ENCODE results near the gene SAP30BP.

The SAP30BP gene

DNA sequence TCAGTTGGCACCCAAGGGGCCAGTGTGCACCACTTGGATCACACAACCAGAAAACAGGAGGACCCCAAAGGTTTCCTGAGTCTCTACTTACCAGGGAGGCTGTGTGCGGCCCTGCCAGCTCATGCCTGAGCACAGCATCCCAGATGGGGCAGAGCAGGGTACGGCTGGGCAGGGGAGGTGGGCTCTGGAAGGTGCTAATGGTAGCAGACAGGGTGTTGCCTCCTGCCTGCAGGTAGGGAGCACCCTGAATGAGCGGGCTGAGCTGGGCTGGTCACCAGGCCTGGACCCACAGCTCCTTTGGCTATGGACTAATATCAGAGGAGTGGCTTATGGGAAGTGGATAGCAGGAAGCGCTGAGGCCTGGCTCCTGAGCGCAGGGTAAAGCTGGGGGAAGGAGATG, 14.8 kb upstream of the SAP30BP start:
- no peak for DNase-seq

DNA sequence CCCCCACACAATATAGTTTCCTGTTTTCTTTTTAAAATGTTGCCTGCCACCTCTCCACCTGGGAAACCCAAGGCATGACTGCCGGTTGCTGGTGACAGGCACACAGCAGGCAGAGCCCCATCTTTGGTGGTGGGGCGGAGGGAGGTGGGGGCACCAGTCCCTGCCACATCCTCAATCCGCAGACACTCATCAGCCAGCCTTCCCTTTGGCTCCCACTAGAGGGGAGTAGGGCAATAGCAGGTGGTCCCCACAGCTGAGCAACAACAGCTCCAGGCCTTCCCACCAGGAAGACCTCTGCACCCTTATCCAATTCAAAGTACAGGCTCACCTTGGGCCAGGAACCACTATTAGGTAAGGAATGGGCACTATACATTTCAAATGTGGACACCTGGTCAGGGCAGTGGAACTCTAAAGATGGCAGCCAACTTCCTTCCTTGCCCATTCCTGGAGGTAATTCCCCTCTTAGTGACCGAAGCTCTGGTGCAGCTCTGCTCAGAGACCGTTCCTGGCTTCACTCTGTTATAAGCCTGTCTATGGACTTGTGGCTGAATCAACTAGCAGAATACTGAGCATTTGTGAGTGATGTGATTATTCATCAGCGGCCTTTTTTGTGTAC, 14.1 kb upstream of the SAP30BP start:
- peak; percentile 65 for DNase-seq

DNA sequence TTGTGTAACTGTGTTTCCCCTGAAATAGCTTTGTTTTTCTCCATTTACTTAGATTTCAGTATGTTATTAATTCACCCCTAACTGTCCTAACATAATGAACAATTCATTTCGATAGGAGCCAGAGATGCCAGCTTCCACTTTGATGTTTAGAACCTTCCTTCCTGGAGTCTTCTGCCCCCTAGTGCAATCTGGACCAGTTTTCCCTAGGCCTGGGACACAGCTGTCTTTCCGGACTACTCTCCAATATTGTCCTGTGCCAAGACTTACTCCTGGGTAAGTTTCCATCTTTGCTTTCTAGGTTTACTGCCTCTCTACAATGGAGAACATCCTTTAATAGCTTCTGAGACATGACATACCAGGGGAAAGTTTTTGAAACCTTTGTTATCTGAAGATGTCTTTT, 13.0 kb upstream of the SAP30BP start:
- no peak for DNase-seq

DNA sequence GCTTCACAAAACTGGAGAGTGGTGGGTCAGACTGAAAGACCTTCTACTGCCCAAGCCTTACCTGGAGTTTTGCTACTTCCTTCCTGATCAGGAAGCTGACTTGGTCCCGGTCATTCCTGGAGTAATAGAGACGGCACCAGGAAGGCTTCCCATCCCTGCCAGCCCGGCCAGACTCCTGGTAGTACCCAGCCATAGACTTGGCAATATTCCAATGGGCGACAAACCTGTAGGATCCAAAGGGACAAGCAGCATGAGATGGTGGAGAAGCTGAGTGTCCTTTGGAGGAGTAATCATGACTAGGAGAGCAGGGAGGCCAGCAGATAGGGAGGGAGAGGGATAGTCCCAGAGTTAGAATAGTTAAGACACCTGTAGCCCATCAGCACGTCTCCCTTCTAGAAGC, 8.9 kb upstream of the SAP30BP start:
- DNase-seq = no peak

DNA sequence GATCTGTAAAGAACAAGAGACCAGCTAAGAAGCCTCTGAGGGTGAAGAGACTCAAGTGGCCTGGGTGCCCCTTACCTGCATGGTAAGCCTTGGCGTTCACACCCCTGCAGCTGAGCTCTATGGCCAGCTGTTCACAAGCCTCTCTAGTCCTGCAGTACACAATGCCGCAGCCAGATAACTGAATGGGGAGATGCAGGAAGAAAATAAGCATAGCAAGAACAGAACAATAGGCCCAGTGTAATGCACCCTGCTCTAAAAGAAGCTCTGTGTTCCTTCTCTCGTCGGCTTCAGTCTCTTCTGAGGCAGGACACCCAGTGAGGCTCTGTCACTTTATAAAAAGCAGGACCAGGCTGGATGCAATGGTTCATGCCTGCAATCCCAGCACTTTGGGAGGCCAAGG, 5.6 kb upstream of the SAP30BP start:
- DNase-seq = no peak

DNA sequence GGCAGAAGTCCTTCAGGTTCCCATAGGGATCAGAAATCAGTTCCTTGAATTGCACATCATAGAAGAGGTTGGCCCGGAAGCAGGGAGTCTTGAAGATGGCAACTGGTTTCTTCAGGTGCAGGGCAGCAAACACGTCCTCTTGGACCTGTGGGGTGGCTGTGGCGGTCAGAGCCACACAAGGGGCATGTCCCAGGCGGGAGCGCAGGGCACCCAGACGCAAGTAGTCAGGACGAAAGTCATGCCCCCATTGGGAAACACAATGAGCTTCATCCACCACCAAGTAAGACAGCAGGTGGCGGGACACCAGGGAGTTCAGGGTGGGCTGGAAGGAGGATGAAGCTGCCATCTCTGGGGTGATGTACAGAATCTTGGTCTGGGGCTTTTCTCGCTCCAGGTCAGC, 4.6 kb upstream of the SAP30BP start:
- no peak for DNase-seq

DNA sequence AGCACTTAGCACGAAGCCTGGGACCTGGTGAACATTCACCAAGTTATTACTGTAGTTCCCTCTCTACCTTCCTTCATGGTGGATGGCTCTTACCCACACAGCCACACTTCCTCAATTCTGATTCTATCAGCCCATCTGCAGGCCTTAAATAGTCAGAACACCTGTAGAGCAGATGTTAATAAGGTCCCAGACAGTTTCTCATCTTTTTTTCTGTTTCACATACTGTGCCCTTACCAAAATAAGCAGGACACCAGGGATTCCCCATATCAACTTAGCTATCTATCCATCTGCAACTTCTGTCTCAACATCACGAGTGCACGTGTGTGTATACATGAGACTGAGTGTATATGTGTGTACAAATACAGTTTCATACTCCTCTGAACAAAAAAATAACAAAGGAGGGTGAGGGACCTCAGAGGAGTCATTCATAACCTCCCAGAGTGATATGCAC, 3.0 kb upstream of the SAP30BP start:
- no peak for DNase-seq

DNA sequence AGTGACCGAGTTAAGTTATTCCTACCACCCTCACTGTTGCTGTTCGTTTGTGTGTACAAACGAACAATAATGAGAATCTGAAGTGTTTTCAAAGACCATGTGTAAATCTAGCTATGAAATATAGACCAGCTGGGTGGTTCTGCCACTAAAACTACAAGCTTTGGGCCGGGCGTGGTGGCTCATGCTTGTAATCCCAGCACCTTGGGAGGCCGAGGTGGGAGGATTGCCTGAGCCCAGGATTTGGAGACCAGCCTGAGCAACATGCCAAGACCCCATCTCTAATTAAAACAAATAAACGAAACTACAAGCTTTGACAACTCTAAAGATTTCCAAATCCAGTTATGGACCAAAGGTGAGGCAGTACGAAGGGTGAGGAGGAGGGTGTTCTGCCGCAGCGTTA, 1.2 kb upstream of the SAP30BP start:
- DNase-seq = no peak

DNA sequence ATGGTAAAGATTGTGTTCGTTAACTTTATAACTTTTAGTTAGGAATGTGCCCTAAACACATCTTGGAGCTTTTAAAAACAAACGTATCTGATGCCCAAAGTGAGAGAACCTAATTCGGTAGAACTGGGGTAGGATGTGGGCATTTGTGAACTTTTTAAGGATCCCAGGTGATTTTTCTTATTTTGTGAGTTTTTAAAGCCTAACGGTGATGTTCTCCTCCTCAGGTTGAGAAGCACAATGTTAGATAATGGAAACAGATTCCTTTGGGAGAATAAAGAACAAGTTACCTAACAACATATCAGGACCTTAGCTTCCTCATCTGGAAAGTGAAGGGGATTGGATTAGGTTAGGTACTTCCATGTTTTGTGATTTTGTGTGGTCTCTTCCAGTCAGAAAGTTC, 687 bp downstream of the SAP30BP start:
- DNase-seq = no peak

DNA sequence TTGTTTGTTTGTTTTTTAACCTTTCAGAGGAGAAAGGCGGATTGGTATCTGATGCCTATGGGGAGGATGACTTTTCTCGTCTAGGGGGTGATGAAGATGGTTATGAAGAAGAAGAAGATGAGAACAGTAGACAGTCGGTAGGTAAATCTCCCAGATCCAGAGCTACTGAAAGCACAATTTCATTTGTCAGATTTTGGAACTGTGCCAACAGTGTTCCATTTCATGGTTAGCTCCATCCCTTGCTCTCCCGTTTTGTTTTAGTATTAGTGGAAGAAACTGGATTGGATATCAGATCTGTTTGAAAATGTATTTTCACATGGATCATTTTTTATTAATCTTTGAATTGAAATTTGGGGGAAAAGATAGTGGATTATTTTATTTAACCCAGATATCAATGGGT, 1.4 kb downstream of the SAP30BP start:
- DNase-seq = no peak

DNA sequence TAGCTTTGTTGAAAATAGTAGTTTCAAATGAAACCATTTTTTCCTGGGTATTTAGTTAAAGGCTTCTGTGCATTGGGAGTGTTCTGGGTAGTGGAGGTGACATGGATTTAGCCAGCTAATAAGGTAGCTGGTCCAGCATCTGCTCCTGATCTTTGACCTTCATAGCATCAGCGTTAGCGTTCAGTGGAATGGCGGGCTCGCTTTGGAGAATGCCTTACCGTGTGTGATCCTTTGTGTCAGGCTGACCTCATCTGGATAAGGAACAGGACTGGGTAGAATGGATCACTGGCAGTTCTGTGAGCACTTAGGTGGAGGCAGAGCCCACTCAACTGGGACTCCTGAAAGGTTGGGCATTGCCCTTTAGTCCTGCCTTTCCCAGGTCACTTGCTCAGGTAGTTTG, 3.7 kb downstream of the SAP30BP start:
- no peak for DNase-seq

DNA sequence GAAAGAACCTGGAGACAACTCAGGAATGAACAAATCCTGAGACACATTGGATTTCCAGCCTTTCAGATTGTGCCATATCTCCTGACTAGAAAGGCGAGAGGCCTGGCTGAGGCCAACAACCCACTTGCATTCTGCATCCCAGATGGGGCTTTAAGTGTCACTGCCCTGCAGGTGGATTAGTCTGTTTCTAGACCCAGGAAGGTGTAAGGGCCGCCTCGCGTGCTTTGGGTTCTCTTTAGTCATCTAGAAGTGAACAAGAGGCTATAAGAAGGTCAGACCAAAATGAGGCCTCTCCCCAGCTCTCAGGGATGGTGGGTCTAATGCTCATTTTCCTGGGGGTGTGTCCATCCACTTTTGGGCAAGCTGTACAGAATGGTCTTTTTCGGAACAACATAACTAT, 4.9 kb downstream of the SAP30BP start:
- no peak for DNase-seq

DNA sequence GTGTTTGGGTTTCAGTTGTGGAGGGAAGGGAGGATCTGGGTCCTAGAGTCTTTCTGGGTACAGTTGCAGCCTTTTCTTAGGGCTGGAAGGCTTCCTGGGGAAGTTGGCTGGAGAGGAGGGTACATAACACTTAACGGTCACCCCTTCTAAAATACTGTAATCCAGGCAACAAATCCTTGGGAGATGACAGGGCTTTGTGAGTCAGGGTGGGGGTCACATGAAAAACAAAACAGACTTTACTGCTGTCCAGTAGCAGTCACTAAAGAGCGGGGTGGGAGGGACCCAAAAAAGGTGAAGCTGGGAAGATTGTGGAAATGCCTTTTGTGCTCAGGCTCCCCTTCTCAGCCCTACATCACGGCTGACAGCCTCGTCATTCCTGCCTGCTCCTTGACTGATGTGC, 6.3 kb downstream of the SAP30BP start:
- no peak for DNase-seq

DNA sequence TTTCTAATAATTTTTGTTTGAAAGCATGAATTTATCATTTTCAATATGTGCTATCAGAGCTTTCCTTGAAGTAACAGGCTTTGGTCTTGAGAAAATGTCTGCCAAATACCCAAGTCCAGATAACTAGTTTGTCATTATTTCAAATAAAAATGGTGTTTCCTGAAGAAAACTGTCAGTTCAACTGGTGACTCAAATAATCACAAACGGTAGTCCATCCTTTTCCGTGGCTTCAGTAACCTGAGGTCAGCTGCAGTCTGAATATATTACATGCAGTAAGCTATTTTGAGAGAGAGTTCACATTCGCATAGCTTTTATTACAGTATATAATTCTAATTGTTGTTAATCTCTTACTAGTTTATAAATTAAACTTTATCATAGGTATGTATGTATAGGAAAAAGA, 9.3 kb downstream of the SAP30BP start:
- DNase-seq = no peak

DNA sequence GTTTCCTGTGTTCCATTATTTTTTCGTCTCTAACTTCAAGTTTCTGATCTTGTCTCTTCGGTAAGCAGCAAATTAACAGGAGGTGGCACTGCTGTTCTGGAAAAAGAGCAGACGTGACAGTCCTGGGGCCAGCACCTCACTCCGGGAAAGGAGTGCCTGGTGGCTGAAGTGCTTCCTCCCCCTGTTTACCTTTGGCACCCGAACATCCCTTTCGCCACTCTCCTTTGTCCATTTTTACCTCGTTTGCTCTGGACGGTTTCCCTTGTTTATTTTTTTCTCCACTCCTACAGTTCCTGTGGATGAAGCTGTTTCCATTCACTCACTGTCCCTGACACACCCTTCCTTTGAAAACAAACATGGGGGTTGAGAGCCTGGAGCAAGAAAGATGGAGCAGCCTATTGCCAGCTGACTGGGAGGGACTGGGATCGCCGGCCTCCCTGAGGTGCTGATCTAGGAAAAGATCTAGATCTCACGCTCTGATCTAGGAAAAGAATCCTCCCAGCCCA, 12.6 kb downstream of the SAP30BP start:
- no peak for DNase-seq

DNA sequence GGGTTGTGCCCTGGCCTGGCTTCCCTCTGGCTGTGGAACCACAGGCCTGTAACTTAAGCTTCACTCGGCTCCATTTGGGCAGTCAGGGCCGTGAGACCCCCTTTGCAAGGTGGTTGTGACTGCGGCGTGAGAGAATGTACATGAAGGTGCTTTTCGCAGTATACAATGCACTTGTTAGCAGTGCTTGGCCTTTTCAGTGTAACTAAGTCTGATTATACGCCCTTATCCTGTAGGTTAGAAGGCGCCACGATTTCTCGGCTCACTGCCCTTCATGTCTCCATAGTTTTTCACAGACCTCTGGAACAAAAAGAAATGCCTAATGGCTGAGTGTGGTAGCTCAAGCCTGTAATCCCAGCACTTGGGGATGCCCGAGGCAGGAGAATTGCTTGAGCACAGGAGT, 13.3 kb downstream of the SAP30BP start:
- no peak for DNase-seq

DNA sequence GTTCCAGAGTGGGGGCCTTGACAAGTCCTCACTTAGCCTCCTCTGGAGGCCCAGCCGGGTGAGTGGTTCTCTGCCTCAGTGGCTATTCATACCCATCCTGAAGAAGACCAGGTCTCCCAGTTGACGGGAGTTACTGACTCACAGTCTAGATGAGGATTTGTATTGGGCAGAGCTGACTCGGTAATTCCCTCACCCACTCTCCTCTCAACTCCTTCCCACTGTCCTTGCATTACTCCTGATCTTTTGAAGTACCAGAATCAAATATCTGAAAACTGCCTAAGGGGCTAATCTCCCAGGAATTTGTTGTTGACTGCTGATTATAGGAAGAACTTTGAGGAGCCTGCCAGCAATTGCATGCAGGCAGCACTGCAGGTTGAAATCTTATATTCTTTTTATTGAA, 14.2 kb downstream of the SAP30BP start:
- no peak for DNase-seq

DNA sequence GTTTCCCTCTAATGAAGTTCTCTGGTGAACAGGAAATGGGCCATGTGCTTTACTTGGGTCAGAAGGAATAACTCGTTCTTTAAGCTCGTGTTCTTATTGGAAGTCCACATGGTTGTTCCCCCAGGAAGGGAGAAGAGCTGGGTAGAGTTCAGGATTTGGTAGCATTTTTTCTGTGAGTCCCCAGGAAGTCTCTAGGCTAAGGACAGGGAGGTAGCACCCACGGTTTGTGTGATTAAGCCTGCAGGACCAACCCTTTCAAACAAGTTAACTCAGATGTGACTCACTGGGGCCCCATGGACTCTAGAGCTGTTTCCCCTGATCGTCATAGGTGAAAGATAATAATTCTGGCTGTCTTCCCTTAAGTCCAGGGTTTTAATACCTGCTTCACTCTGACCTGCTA, 16.4 kb downstream of the SAP30BP start:
- DNase-seq = no peak

DNA sequence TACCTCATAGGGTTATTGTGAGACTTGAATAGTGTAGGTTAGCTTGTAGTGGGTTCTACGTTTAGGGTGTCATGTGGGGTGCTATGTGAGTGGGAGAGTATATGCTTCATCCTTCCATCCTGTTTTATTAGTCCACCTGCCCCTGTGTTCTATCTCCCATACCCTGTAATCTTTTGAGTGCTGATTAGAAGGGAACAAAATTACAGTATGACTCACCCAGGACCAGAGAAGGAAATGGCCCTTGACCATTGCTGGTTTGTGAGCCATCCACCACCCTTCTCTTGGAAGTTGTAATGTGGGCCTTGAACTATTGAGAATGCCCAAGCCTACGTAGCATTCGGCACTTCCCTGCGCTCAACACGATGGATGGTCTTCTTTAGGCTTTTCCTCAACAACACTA, 17.1 kb downstream of the SAP30BP start:
- DNase-seq = no peak

DNA sequence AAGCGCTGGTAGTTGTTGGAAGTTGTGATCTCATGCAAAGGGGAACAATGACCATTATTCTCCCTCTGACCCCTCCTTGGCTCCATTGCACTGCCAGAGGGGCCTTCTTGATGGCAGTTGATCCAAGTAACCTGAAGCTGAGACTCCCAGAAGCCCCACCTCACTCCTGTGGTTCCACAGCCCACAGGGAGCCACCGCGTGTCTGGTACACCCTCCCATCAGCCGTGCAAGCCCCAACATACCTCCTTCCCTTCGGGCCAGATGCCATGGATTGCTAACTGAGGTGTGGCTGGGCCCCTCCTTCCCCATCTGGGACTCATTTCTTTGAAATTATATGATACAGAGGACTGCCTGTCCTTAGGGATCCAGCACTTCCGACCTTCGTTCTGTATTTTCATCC, 17.8 kb downstream of the SAP30BP start:
- DNase-seq = peak; percentile 67

DNA sequence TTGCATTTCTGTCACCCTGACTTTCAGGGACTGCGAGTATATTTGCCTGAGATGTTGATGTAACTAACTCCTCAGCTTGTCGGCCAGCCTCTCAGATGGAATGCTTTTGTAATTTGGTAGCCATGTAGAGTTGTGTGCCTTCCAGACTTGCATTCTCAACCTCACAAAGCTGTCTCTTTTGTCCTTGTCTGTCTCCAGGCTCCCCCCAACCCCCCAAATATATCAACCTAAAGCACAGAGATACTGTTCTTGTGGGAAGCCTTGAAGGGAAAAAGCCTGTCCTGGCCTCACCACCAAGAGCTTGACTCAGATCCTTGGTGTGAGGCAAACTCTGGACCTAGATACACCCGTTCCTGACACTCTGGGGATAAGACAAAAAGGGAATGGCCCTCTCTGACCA, 18.4 kb downstream of the SAP30BP start:
- DNase-seq = no peak

DNA sequence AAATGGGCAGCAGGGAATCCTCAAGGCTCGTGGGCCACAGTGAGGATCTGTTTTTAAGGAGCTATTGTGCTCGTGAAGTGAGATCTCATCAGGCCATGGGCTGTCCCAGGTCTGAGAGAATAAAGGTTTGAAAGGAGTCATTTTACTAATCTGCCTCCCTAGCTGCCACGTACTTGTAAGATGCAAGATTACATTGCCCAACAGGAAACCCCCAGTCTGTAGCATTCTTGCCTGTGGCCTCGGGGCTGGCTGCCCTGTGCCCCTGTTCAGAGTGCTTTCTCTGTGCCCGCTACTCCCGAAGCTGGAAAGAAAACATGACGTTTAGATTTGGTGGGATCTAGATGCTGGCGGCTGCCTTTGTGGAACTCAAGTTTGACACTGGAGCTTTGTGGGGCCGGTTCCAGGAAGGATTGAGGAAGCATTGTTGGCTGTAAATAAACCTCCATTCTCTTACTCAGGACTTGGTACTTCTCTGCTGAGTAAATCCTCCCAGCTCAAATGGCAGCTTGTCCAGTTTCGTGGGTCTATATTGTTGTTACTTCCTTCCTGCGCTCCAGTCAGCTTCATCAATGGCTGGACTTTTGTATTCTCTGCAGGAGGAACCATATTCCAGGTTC, 21.2 kb downstream of the SAP30BP start:
- DNase-seq = no peak

DNA sequence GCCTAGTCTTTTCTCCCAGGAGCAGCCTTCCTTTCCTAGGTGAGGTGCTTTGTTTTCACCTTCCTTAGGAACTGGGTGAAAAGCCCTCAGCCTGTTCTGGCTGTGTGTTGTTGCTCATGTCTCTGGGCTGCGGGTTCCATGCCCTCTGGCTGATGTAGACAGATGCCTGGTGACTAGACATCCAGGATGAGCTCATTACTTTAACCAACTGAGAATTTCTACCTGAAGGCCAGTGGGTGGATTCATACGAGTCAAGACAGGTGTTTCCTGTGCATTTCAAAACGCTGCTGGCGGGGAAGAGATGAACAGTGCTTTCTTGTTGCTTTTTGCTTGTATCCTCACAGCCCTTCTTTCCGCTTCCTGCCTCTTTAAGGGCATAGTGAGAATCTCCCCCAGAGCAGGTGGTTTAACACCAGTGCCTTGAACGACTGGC, 22.3 kb downstream of the SAP30BP start:
- no peak for DNase-seq

DNA sequence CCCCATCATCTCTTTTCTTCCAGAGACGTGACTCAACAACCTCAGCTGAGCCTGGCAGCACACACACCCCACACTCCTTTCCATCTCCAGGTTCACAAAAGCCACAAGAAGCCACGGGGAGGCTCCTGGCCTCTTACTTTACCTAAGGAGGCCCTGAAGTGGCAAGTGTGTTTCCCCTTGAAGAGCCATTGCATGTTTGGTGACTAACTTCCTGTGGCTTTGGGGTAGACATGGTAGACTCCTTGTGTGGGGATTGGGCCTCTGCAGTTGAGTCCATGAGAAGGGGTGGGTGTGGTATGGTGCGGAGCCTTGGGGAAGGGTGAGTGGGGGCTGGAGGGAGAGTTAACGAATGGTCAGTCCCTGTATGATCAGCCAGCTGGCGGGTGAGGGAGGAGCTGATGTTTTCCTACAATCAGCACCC, 24.2 kb downstream of the SAP30BP start:
- no peak for DNase-seq

Data from NCI-H1694 (cell line).